Left ventricle myocardium superior (tissue), 1 donor: Measurements from ENCODE around the gene CASP10. TPM values are rescaled to one million over a fixed set of nuclear protein-coding genes. Genes with fewer than 3 reads are reported as not detected.

Source experiments
- ATAC-seq: fragments of 200-7000 bp; cut with Tn5 transposase; one replicate; pipeline ENCODE4 v1.9.1; 2020; ENCODE audit warnings: mild to moderate bottlenecking, moderate library complexity
- DNase-seq: peaks from one replicate; pipeline ENCODE4 v3.0.0-alpha.2; 2020
- intact Hi-C: fragments of 100-400 bp; cut with micrococcal nuclease; formaldehyde crosslinking; loops from one replicate; pipeline ENCODE4 v1.11.0; 2022
- total RNA-seq: library from RNA; stranded (reverse); fragmentation: NEBNext Ultra II Directional; extraction: Animal tissue kit (Norgen Biotek cat#: 25700); gene quantifications from one replicate; pipeline ENCODE4 v1.2.1, GENCODE V29; 2021
- donor health status: DM: no; HTN: yes; CAD: no; lungs with severe emphysema.

The CASP10 gene
- total RNA-seq, 1 donor from 2014 or later = 6.4 TPM

GRCh38 chr2:201223089-201224073 lies 40.4 kb downstream of the CASP10 start:
- intact Hi-C loops = no loop called here
- no peak for DNase-seq
- no peak for ATAC-seq

DNA sequence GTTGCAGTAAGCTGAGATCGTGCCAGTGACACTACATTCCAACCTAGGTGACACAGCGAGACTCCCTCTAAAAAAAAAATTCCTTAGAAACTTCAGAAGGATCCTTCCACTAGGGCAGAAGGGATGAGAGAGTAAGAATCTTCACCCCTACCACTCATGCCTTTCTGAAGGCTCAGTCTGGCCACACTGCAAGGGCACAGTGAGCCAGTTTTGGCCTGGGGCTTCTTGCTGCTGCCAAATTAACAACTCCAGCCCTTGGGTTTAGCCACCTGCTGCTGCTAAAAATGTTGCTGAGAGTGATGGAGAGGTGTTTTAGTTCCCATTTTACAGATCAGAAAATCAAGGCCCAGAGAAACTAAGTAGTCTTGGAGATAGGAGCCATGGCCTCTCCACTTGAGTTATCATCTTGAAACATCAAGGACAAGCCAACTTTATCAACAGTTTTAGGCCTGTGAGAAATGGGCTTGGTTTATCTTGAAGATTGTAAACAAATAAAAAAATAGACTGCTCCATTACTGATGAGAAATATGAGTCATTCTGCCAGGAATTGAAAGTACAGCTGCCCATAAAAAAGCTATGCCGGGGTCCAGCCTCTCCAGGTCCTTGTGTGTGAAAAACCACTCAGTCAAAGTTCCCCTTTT lies 45.5 kb downstream of the CASP10 start:
- ATAC-seq = no peak
- intact Hi-C loops = no loop called here
- DNase-seq = no peak

- intact Hi-C loops = no loop called here
- ATAC-seq (no peak), DNase-seq (no peak)
Measured at GRCh38 chr2:201228912-201229290, 46.0 kb downstream of the CASP10 start.

DNA sequence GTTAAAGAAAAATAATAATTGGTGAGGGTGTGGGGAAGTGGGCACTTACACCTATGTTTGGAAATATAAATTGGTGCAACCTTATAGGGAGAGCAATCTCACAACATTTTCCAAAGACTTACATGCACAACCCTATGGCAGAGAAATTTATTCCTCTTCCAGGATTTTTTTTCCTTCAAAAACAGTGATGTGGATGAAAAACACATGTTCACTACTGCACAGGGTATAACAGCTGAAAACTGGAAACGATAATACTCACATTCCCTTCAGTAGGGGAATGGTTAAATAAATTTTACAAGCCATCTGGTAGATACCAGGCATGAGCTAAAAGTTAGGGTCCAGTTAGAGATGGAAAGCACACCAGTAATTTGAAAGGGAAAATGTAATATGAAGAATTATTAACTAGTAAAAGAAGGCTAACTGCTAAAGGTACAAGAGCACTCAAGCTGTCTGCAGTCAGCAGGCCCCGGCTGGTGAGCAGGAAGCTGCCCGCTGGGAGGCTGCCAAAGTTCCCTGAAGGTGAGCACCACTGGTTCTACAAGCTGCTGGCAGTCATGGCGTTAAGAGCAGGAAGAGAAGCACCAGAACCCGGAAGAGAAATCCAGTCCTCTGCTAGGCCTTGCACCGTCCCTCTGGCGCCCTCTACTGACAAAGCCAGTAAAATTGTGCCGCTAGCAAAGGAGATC lies 49.0 kb downstream of the CASP10 start:
- peak; percentile 88 for ATAC-seq
- intact Hi-C loops = loop anchor here (2.0 kb wide), 1 partner anchor 49 kb away; the partner anchor contains the start of gene CASP10

DNA sequence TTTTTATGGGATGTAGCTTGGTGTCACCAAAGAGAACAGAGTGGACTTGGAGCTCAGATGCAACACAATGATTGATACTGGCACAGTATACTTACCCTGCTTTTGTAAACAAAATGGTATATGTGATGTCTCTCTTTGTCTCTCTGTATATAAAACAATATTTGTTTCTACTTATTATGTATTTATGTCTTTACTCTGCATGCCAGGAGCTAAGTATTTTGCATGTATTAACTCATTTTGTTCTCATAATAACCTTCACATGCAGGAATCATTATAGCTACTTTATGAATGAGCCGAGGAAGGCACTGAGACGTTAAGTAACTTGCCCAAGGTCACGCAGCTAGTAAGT lies 49.5 kb downstream of the CASP10 start:
- DNase-seq (no peak), ATAC-seq (no peak)
- intact Hi-C loops = loop anchor here (2.0 kb wide), 1 partner anchor 50 kb away; the partner anchor contains the start of gene CASP10

More for the DNA sequence above, 49.0 kb downstream of the CASP10 start:
- peak; percentile 82 for DNase-seq

DNA sequence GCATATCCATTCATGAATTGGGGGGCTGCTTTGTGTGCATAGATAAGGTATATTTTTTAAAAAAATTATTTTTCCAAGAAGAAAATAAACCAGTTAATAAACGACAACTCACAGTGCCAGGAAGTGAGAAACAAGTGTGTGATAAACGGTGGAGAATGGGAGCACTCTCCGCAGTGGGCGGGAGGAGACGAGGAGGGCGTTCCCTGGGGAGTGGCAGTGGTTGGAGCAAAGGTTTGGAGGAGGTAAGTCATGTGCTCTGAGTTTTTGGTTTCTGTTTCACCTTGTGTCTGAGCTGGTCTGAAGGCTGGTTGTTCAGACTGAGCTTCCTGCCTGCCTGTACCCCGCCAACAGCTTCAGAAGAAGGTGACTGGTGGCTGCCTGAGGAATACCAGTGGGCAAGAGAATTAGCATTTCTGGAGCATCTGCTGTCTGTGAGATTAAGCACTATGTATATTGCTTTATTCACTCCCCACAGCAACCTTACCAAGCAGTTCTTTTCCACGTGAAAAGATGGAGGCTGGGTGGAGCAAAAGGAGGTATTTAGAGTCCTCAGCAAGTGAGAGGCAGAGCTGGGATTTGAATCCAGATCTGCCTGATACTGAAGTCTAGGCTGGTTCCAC lies 50.4 kb downstream of the CASP10 start:
- intact Hi-C loops = loop anchor here (2.0 kb wide), 1 partner anchor 51 kb away; the partner anchor contains the start of gene CASP10
- peak; percentile 59 for ATAC-seq
- peak; percentile 52 for DNase-seq

GRCh38 chr2:201233812-201234662 lies 51.1 kb downstream of the CASP10 start:
- ATAC-seq = no peak
- intact Hi-C loops = loop anchor here (2.0 kb wide), 1 partner anchor 51 kb away; the partner anchor contains the start of gene CASP10
- DNase-seq = no peak

DNA sequence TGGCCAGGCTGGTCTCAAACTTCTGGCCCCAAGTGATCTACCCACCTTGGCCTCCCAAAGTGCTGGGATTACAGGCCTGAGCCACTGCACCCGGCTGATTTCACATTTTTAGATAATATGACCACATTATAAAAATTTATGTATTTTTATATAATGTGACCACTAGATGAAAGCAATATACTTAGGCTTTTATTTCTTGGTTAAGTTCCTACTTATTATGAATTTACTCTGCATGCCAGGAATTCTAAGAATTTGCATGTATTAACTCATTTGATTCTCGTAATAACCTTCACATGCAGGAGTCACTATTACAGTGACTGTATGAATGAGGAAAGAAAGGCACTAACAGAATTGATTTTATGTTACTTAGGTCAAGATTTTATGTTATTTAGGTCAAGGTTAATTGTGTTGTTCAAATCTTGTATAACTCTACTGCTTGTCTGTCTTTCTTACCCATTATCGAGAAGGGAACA lies 51.8 kb downstream of the CASP10 start:
- DNase-seq (no peak), ATAC-seq (no peak)
- intact Hi-C loops = loop anchor here (5.0 kb wide), 1 partner anchor 128 kb away; no protein-coding TSS in a partner anchor

GRCh38 chr2:201235860-201236811 lies 53.2 kb downstream of the CASP10 start:
- DNase-seq = peak; percentile 67
- ATAC-seq = peak; percentile 44
- intact Hi-C loops = loop anchor here (5.0 kb wide), 1 partner anchor 126 kb away; no protein-coding TSS in a partner anchor

GRCh38 chr2:201237486-201238123 lies 54.7 kb downstream of the CASP10 start:
- DNase-seq (no peak), ATAC-seq (no peak)
- intact Hi-C loops = loop anchor here (5.0 kb wide), 1 partner anchor 125 kb away; no protein-coding TSS in a partner anchor

- intact Hi-C loops = loop anchor here (5.0 kb wide), 1 partner anchor 123 kb away; no protein-coding TSS in a partner anchor
- ATAC-seq = peak; percentile 91
- DNase-seq = peak; percentile 82
Measured at GRCh38 chr2:201239167-201239935, 56.4 kb downstream of the CASP10 start.

DNA sequence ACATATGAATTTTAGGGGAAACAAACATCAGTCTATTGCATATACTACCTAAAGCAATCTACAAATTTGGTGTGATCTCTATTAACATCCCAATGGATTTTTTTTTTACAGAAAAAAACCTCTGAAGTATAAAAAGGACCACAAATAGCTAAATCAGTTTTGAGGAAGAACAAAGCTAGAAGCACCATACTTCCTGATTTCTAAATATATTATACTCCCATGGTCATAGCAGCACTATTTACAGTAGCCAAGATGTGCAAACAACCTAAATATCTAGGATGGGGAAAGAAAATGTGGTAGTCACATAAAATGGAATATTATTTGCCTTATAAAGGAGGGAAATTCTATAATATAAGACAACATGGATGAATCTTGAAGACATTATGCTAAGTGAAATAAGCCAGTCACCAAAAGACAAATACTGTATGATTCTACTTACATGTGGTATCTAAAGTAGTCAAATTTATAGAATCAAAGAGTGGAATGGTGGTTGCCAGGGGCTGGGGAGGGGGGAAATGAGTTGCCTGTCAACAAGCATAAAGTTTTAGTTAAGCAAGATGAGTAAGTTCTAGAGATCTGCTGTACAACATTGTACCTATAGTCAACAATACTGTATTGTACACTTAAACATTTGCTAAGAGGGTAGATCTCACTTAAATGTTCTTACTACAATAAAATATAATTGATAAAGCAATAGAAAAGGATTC lies 59.8 kb downstream of the CASP10 start:
- no peak for ATAC-seq
- DNase-seq = no peak
- intact Hi-C loops = no loop called here

DNA sequence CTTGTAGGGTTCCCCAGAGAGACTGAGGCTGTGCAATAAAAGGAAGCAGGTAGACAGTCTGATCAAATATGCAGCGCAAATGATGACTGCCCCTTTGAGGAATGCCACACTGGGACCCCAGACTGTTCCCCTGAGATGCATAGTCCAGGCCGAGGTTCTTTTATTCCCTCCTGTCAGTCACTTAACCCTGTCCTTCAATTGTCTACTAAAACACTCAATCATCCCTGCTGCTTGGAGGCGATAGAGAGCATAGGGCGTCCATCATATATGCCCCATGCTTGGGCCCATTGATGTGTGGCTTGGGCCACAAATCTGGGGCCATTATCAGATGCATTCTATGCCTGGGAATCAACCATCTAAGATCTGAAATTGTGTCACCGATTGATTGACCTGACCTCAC lies 61.9 kb downstream of the CASP10 start:
- no peak for ATAC-seq
- intact Hi-C loops = no loop called here

GRCh38 chr2:201246280-201246679 lies 63.3 kb downstream of the CASP10 start:
- DNase-seq = no peak
- intact Hi-C loops = no loop called here
- no peak for ATAC-seq

More for the DNA sequence above, 61.9 kb downstream of the CASP10 start:
- DNase-seq = no peak

GRCh38 chr2:201248288-201248844 lies 65.4 kb downstream of the CASP10 start:
- DNase-seq (no peak), ATAC-seq (no peak)
- intact Hi-C loops = no loop called here
